Measurements from ENCODE around the gene TIMM29.
"Not testable (repeated sequence)": the region's sequence is repeated elsewhere in the genome, so short reads cannot be mapped to it uniquely, and the experiment has no call there.

Gene TIMM29

GRCh38 chr19:10946958-10947657 lies 18.5 kb downstream of the TIMM29 start:
- DNase-seq = no peak

DNA sequence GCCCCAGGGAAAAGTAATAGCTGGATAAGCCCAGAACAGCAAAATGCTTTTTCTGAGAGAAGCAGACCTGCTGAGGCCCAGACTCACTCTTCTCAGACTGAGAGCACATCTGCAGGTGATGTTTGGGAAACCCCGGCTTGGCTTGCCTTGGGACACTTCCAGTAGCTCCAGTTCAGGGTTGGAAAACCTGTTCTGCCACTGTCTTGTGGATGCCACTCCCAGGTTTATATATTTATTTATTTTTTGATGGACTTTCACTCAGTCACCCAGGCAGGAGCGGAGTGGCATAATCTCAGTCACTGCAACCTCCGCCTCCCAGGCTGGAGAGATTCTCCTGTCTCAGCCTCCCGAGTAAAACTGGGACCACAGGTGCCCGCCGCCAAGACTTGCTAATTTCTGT lies 24.2 kb downstream of the TIMM29 start:
- no peak for DNase-seq

DNA sequence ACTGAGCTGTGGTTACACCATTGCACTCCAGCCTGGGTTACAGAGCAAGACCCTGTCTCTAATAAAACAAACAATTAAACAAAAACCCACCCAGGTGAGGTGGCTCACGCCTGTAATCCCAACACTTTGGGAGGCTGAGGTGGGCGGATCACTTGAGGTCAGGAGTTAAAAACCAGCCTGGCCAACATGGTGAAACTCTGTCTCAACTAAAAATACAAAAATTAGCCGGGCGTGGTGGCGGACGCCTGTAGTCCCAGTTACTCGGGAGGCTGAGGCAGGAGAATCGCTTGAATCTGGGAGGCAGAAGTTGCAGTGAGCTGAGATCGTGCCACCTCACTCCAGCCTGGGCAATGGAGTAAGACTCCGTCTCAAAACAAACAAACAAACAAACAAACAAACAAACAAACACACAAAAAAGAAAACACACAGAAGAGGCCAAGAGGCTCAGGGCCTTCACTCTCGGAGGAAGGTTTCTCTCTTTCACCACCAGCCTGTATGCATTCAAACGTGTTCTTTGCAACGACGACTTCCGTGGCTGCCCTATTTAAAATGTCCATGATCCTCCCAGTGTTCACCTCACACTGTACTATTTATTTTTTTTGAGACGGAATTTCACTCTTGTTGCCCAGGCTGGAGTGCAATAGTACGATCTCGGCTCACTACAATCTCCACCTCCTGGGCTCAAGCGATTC lies 30.8 kb downstream of the TIMM29 start:
- not testable (repeated sequence) for DNase-seq

DNA sequence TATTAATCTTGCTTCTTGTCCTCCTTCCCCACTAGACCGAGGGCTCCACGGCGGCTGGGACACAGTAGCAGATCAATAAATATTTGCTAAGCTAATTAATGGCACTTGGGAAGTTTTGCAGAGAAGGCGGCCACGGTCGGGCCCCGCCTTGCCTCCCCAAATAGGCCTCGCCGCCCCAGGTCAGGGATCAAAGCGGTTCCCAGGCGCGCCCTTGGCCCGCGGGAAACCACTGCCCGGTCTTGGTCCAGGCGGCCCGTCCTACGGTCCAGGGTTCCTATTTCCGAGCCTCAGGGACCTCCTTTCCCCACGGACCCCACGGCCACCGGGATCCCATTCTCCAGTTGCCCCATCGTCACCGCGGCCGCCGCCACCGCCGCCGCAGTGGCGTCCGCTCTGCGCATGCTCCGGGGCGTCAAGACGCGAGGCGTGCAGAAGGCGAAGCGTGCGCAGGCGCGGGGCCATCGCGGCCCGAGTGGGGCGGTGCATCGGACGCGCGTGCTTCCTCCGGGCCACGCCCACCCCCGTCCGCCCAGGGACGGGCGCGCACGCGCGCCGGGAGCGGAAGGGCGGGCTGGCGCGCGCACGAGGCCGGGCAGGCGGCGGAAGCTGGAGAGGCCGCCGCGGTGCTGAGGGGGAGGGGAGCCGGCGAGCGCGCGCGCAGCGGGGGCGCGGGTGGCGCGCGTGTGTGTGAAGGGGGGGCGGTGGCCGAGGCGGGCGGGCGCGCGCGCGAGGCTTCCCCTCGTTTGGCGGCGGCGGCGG lies 31.9 kb downstream of the TIMM29 start, which contains the start of gene SMARCA4:
SMARCA4 (plus strand) TSS at position 717 of the 759 bp plus-strand sequence. CDS start 23,122 bp downstream, outside the sequence.
- peak; percentile 95 for DNase-seq

DNA sequence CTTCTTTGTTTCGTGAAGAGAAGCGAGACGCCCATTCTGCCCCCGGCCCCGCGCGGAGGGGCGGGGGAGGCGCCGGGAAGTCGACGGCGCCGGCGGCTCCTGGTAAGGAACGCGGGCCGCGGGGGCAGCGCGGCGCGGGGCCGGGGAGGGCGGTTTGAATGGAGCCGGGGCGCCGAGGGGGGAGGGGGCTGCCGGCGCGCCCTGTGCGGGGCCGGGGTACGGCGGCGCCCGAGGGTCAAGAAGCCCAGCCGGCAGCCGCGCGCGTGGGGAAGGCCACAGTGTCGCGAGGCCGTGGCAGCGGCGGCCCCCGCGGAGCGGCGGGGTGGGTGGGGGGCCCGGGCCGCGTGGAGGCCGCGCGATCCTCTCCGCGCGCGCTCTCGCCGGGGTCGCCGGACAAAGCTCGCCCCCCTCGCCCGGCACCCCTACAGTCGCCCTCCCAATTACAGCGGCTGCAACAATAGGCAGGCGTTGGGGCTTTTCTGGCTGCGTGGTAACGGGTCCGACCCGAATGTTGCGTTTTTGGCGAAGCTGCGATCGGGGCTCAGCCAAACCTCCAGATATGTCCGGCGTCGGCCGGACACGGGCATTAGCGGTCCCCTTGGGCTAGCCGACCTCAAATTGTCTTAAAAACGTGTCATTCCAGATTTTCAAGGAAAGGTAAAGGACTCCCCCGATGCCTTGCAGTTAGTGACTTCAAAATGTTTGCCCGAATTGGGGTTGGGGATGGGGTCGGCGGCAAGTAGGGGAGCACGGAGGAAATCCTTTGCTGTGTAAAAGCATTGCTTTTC lies 32.7 kb downstream of the TIMM29 start:
- DNase-seq = no peak

DNA sequence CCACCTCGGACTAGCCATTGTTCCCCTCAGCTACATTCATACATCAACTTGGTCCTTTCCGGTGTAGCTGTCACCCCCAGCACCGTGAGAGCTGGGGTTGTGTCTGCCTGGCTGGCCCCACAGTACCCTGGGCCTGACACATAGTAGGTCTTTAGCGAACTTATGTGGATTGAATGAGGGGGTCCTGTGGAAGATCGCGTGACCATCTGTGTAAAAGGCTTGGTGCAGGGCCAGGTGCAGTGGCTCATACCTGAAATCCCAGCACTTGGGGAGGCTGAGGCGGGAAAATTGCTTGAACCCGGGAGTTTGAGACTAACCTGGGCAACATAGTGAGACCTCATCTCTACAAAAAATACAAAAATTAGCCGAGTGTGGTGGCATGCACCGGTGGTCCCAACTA lies 34.3 kb downstream of the TIMM29 start:
- DNase-seq = no peak

- no peak for DNase-seq
Observed at GRCh38 chr19:10963865-10964264, 35.3 kb downstream of the TIMM29 start.

DNA sequence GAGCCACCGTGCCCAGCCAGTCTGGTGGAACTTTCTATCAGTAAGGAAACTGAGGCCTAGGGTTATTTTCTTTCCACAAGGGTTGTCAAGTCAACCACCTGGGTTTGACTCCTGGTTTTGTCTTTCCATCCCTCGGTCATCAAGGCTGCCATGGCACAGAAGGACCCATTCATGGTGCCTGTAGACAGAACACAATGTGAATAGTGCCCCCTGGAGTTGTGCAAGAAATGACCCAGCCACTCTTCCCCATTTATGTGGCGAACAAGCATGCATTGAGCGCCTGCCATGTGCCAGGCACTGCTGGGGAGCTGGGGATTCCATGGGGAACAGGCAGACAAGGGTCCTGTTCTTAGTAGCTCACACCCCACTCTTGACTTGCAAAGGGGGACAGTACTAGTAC lies 36.3 kb downstream of the TIMM29 start:
- no peak for DNase-seq

DNA sequence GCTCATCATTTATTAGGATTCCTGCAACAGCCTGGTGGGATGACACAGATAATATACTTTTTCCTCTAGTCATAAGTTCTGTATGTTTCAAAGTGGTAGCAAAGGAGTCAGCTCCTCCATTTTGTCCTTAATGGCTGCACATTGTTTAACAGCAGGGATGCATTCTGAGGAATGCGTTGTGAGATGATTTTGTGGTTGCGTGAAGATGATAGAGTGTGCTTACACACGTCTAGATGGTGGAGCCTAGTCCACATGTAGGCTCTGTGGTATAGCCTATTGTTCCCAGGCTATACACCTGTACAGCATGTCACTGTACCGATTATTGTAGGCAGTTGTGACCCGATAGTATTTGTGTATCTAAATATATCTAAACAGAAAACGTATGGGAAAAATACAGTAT lies 36.8 kb downstream of the TIMM29 start:
- DNase-seq = no peak

DNA sequence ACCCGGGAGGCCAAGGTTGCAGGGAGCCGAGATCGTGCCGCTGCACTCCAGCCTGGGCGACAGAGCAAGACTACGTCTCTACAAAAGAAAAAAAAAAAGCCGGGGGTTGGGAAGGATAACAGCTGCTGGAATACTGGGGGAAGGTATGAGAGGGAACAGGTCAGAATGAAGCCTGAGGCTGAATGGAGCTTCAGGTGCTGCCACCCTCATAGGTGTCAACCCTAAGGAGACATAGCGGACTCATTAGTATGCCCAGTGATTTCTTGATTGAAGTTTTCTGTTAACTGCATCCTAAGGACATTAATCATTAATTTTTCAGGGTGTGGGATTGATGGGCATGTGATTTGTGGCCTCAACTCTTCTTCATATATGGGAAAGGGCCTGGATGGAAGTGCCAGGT lies 38.2 kb downstream of the TIMM29 start:
- DNase-seq = no peak

- DNase-seq = no peak
Observed at GRCh38 chr19:10968527-10969135, 40.0 kb downstream of the TIMM29 start.

GRCh38 chr19:10971107-10971726 lies 42.6 kb downstream of the TIMM29 start:
- DNase-seq = no peak

DNA sequence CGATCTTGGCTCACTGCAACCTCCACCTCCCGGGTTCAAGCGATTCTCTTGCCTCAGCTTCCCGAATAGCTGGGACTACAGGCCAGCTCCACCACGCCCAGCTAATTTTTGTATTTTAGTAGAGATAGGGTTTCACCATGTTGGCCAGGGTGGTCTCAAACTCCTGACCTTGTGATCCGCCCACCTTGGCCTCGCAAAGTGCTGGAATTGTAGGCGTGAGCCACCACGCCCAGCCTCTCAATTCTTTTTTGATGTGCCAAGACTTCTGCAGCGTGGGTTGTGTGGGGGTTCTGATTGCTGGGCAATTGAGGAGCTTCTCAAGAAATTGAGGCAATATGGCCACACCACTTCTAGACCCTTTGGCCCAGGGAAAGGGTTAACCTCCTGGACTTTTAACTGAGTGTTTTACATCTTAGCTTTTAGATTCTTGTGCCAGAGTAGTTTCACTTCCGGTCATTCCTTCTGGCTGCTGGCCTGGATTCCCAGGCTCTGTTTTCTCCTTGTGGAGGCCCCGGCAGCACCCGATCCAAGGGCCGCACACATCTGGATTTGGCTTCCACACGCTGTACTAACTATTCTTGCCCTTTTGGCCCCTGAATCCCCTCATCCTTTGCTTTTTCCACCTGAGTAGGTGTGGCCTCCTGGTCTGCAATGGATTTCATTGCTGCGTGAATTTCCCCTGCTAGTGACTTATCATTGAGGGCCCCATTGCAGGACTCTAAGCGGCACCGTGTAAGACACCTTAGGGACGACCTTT lies 46.9 kb downstream of the TIMM29 start:
- DNase-seq = no peak

GRCh38 chr19:10976131-10976892 lies 47.7 kb downstream of the TIMM29 start:
- no peak for DNase-seq

- DNase-seq = no peak
Observed at GRCh38 chr19:10977742-10978092, 49.1 kb downstream of the TIMM29 start.

Data from COR-L47 (cell line).